ENCODE measurements around the gene ZCCHC7. TPM values are rescaled to one million over a fixed set of nuclear protein-coding genes. Genes with fewer than 3 reads are reported as not detected.

ZCCHC7 gene
- total and polyA plus RNA-seq, 4 experiments from 2014 or later, result 30.1 to 43.9 (median 38.8) TPM

- ChIA-PET CTCF (ENCODE audit: partially characterized antibody) (no interaction called here), POLR2A (ENCODE audit: partially characterized antibody) (no interaction called here)
- H3K27me3 ChIP-seq (ENCODE audit: insufficient read depth, low read length), result no peaks in the 10 kb centered on the region
- no peak overlapping the region for H3K4me3 Mint-ChIP-seq
- H3K9me3 ChIP-seq (ENCODE audit: control insufficient read depth in 1 of 2, low read length in 2 of 2), result no peaks in the 10 kb centered on the region
- H3K27ac Mint-ChIP-seq, result no peak overlapping the region
- no peaks in the 10 kb centered on the region for H3K36me3 ChIP-seq (ENCODE audit: insufficient read depth, low read length)
- intact Hi-C loops (cut with micrococcal nuclease), result no loop called here
- DNase-seq, result no peak
- no peak overlapping the region for H3K27ac ChIP-seq (ENCODE audit: low read depth, low read length)
- H3K36me3 Mint-ChIP-seq, result no peaks in the 10 kb centered on the region
- H3K27me3 Mint-ChIP-seq, result peaks cover 1 to 4% of the 10 kb centered on the region in 2 donors
- H3K9me3 Mint-ChIP-seq, result peaks cover 0 to 2% (median 0%) of the 10 kb centered on the region in 8 donors
- no peak overlapping the region for H3K4me3 ChIP-seq (ENCODE audit: low read length in 2 of 2)
- H3K4me1 ChIP-seq (ENCODE audit: insufficient read depth, low read length), result no peaks in the 10 kb centered on the region
- H3K4me1 Mint-ChIP-seq, result no peaks in the 10 kb centered on the region
These were observed 263.0 kb downstream of the ZCCHC7 start for GRCh38 chr9:37383393-37383792.

GRCh38 chr9:37383876-37384746 lies 263.7 kb downstream of the ZCCHC7 start:
- no peak for DNase-seq
- Histone ChIP-seq H3K27me3 (ENCODE audit: insufficient read depth, low read length) (no peaks in the 10 kb centered on the region), H3K4me1 (ENCODE audit: insufficient read depth, low read length) (no peaks in the 10 kb centered on the region), H3K9me3 (ENCODE audit: control insufficient read depth in 1 of 2, low read length in 2 of 2) (no peaks in the 10 kb centered on the region), H3K36me3 (ENCODE audit: insufficient read depth, low read length) (no peaks in the 10 kb centered on the region), H3K27ac (ENCODE audit: low read depth, low read length) (no peak overlapping the region), H3K4me3 (ENCODE audit: low read length in 2 of 2) (no peak overlapping the region)
- peaks cover 1 to 3% of the 10 kb centered on the region in 2 donors for H3K27me3 Mint-ChIP-seq
- ChIA-PET CTCF (ENCODE audit: partially characterized antibody) (interaction anchor here (0.9 kb wide), 1 partner anchor 511 kb away, joined by 3 read pairs; no protein-coding TSS in a partner anchor), POLR2A (ENCODE audit: partially characterized antibody) (no interaction called here)
- peaks cover 0 to 2% (median 0%) of the 10 kb centered on the region in 8 donors for H3K9me3 Mint-ChIP-seq
- no peaks in the 10 kb centered on the region for H3K36me3 Mint-ChIP-seq
- H3K4me3 Mint-ChIP-seq, result no peak overlapping the region
- no peaks in the 10 kb centered on the region for H3K4me1 Mint-ChIP-seq
- no peak overlapping the region for H3K27ac Mint-ChIP-seq
- intact Hi-C loops (cut with micrococcal nuclease), result no loop called here

GRCh38 chr9:37385286-37385685 lies 264.9 kb downstream of the ZCCHC7 start:
- H3K9me3 Mint-ChIP-seq, result peaks cover 0 to 2% (median 0%) of the 10 kb centered on the region in 8 donors
- no peak overlapping the region for H3K4me3 ChIP-seq (ENCODE audit: low read length in 2 of 2)
- intact Hi-C loops (cut with micrococcal nuclease), result no loop called here
- ChIA-PET CTCF (ENCODE audit: partially characterized antibody) (no interaction called here), POLR2A (ENCODE audit: partially characterized antibody) (no interaction called here)
- no peaks in the 10 kb centered on the region for H3K36me3 ChIP-seq (ENCODE audit: insufficient read depth, low read length)
- no peaks in the 10 kb centered on the region for H3K9me3 ChIP-seq (ENCODE audit: control insufficient read depth in 1 of 2, low read length in 2 of 2)
- H3K36me3 Mint-ChIP-seq, result no peaks in the 10 kb centered on the region
- H3K27ac ChIP-seq (ENCODE audit: low read depth, low read length), result no peak overlapping the region
- H3K4me1 ChIP-seq (ENCODE audit: insufficient read depth, low read length), result no peaks in the 10 kb centered on the region
- no peak overlapping the region for H3K4me3 Mint-ChIP-seq
- H3K27me3 Mint-ChIP-seq, result peaks cover 1 to 3% of the 10 kb centered on the region in 2 donors
- no peak for DNase-seq
- H3K4me1 Mint-ChIP-seq, result no peaks in the 10 kb centered on the region
- H3K27ac Mint-ChIP-seq, result no peak overlapping the region
- no peaks in the 10 kb centered on the region for H3K27me3 ChIP-seq (ENCODE audit: insufficient read depth, low read length)

DNA sequence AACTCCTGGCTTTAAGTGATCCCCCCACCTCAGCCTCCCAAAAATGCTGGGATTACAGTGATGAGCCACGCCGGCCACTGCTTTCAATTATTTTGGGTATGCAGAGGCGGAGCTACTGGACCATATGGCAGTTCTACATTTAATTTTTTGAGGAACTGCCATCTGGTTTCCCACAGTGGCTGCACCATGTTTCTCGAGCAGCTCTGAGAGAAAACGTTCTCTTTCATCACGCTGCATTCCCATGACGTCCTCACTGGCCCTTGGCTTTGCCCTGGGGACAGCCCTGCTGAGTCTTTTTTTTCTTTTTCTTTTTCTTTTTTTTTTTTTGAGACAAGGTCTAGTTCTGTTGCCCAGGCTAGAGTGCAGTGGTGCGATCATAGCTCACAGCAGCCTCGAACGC lies 266.6 kb downstream of the ZCCHC7 start:
- no peak for DNase-seq
- ChIA-PET CTCF (ENCODE audit: partially characterized antibody) (interaction anchor here (0.9 kb wide), 1 partner anchor 391 kb away, joined by 3 read pairs; no protein-coding TSS in a partner anchor), POLR2A (ENCODE audit: partially characterized antibody) (no interaction called here)
- no peak overlapping the region for H3K27ac Mint-ChIP-seq
- no peaks in the 10 kb centered on the region for H3K36me3 Mint-ChIP-seq
- H3K9me3 Mint-ChIP-seq, result peaks cover 0 to 2% (median 0%) of the 10 kb centered on the region in 8 donors
- no peaks in the 10 kb centered on the region for H3K4me1 ChIP-seq (ENCODE audit: insufficient read depth, low read length)
- H3K27me3 Mint-ChIP-seq, result peaks cover 1 to 2% of the 10 kb centered on the region in 2 donors
- no peaks in the 10 kb centered on the region for H3K36me3 ChIP-seq (ENCODE audit: insufficient read depth, low read length)
- H3K4me3 ChIP-seq (ENCODE audit: low read length in 2 of 2), result no peak overlapping the region
- no peaks in the 10 kb centered on the region for H3K9me3 ChIP-seq (ENCODE audit: control insufficient read depth in 1 of 2, low read length in 2 of 2)
- no peak overlapping the region for H3K27ac ChIP-seq (ENCODE audit: low read depth, low read length)
- intact Hi-C loops (cut with micrococcal nuclease), result no loop called here
- H3K27me3 ChIP-seq (ENCODE audit: insufficient read depth, low read length), result no peaks in the 10 kb centered on the region
- H3K4me3 Mint-ChIP-seq, result no peak overlapping the region
- H3K4me1 Mint-ChIP-seq, result no peaks in the 10 kb centered on the region

DNA sequence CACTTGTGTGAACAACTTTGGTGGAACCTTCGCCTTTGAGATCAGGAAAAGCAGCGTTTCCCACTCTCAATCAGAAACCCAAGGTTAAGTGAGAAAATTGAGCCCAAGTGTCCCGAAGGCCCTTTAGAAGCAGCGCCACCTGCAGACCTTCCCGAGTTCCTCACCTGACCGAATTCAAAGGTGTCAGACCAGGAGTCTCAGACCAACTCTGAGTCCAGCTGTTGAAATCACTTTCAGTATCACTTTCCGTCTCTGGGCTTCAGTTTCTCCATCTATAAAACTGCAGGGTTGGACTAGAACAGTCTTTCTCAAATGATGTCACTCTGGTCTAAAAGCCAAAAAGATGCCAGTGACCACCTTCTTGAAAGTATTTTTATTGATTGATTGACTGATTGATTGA lies 270.4 kb downstream of the ZCCHC7 start:
- H3K27ac ChIP-seq (ENCODE audit: low read depth, low read length), result no peak overlapping the region

GRCh38 chr9:37392272-37392671 lies 271.9 kb downstream of the ZCCHC7 start:
- Histone ChIP-seq H3K4me1 (ENCODE audit: insufficient read depth, low read length) (no peaks in the 10 kb centered on the region), H3K9me3 (ENCODE audit: control insufficient read depth in 1 of 2, low read length in 2 of 2) (no peaks in the 10 kb centered on the region), H3K27ac (ENCODE audit: low read depth, low read length) (no peak overlapping the region), H3K27me3 (ENCODE audit: insufficient read depth, low read length) (no peaks in the 10 kb centered on the region), H3K4me3 (ENCODE audit: low read length in 2 of 2) (no peak overlapping the region), H3K36me3 (ENCODE audit: insufficient read depth, low read length) (no peaks in the 10 kb centered on the region)
- no peak for DNase-seq
- H3K4me3 Mint-ChIP-seq, result no peak overlapping the region
- intact Hi-C loops (cut with micrococcal nuclease), result no loop called here
- POLR2A ChIA-PET (ENCODE audit: partially characterized antibody), result no interaction called here
- H3K4me1 Mint-ChIP-seq, result no peaks in the 10 kb centered on the region
- H3K27me3 Mint-ChIP-seq, result peaks cover 0 to 2% of the 10 kb centered on the region in 2 donors
- no peak overlapping the region for H3K27ac Mint-ChIP-seq
- CTCF ChIA-PET (ENCODE audit: partially characterized antibody), result interaction anchor here (1.8 to 2.6 kb wide), 2 partner anchors 23 to 518 kb away, joined by 4 to 9 read pairs; no protein-coding TSS in a partner anchor
- H3K36me3 Mint-ChIP-seq, result no peaks in the 10 kb centered on the region
- H3K9me3 Mint-ChIP-seq, result peaks cover 0 to 2% (median 0%) of the 10 kb centered on the region in 8 donors

More for the DNA sequence above, 270.4 kb downstream of the ZCCHC7 start:
- Mint-ChIP-seq H3K4me3 (no peak overlapping the region), H3K27me3 (peaks cover 1 to 2% of the 10 kb centered on the region in 2 donors), H3K9me3 (peaks cover 0 to 2% (median 0%) of the 10 kb centered on the region in 8 donors), H3K4me1 (no peaks in the 10 kb centered on the region), H3K27ac (no peak overlapping the region), H3K36me3 (no peaks in the 10 kb centered on the region)
- Histone ChIP-seq H3K27me3 (ENCODE audit: insufficient read depth, low read length) (no peaks in the 10 kb centered on the region), H3K9me3 (ENCODE audit: control insufficient read depth in 1 of 2, low read length in 2 of 2) (no peaks in the 10 kb centered on the region), H3K36me3 (ENCODE audit: insufficient read depth, low read length) (no peaks in the 10 kb centered on the region), H3K4me3 (ENCODE audit: low read length in 2 of 2) (no peak overlapping the region), H3K4me1 (ENCODE audit: insufficient read depth, low read length) (no peaks in the 10 kb centered on the region)
- ChIA-PET CTCF (ENCODE audit: partially characterized antibody) (interaction anchor here (0.8 to 2.4 kb wide), 3 partner anchors 17 to 518 kb away, joined by 3 to 8 read pairs (median 5); no protein-coding TSS in a partner anchor), POLR2A (ENCODE audit: partially characterized antibody) (no interaction called here)
- DNase-seq, result peak in 4 of 5 donors; percentile 11 to 26 (median 14)
- intact Hi-C loops (cut with micrococcal nuclease), result loop anchor here (1.0 kb wide), 2 partner anchors 394 to 517 kb away; no protein-coding TSS in a partner anchor

DNA sequence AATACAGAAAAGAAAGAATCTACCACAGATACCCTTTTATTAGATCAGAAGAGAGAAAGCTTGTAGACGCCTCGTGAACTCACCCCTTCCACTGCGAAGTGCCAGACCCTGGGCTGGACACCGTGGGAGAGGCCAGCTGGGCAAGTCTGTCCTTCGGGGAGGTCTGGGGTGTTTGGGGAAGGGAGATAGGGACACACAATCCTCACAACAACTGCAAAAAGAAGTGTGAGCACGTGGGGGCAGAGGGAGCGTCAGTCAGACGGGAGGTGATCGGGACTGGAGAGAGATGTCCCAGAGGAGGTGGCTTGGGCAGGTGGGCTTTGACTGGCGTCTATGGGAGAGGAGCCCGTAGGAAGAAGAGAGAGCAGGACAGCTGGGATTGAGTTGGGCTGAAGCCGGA lies 274.9 kb downstream of the ZCCHC7 start:
- Mint-ChIP-seq H3K4me1 (no peaks in the 10 kb centered on the region), H3K27ac (no peak overlapping the region), H3K27me3 (peaks cover 1 to 2% of the 10 kb centered on the region in 2 donors), H3K36me3 (no peaks in the 10 kb centered on the region), H3K9me3 (no peaks in the 10 kb centered on the region), H3K4me3 (no peak overlapping the region)
- intact Hi-C loops (cut with micrococcal nuclease), result no loop called here
- no peak overlapping the region for H3K4me3 ChIP-seq (ENCODE audit: low read length in 2 of 2)
- no peaks in the 10 kb centered on the region for H3K4me1 ChIP-seq (ENCODE audit: insufficient read depth, low read length)
- no peak overlapping the region for H3K27ac ChIP-seq (ENCODE audit: low read depth, low read length)
- no peaks in the 10 kb centered on the region for H3K27me3 ChIP-seq (ENCODE audit: insufficient read depth, low read length)
- POLR2A ChIA-PET (ENCODE audit: partially characterized antibody), result no interaction called here
- no peak for DNase-seq
- CTCF ChIA-PET (ENCODE audit: partially characterized antibody), result interaction anchor here (1.4 kb wide), 1 partner anchor 12 kb away, joined by 3 read pairs; no protein-coding TSS in a partner anchor
- H3K36me3 ChIP-seq (ENCODE audit: insufficient read depth, low read length), result no peaks in the 10 kb centered on the region
- H3K9me3 ChIP-seq (ENCODE audit: control insufficient read depth in 1 of 2, low read length in 2 of 2), result no peaks in the 10 kb centered on the region

Data from CD4-positive, alpha-beta memory T cell (primary cell).